GM19397 (cell line): ENCODE results near the gene PKIG.
"Not testable (repeated sequence)": the region's sequence is repeated elsewhere in the genome, so short reads cannot be mapped to it uniquely, and the experiment has no call there.

Experiments used
- ATAC-seq: cut with Tn5 transposase; IDR thresholded peaks from one replicate; pipeline ENCODE4 v1.9.1; 2021; ENCODE audit warnings: mild to moderate bottlenecking, moderate library complexity; ENCODE audit not compliant: unreplicated experiment

Gene PKIG

DNA sequence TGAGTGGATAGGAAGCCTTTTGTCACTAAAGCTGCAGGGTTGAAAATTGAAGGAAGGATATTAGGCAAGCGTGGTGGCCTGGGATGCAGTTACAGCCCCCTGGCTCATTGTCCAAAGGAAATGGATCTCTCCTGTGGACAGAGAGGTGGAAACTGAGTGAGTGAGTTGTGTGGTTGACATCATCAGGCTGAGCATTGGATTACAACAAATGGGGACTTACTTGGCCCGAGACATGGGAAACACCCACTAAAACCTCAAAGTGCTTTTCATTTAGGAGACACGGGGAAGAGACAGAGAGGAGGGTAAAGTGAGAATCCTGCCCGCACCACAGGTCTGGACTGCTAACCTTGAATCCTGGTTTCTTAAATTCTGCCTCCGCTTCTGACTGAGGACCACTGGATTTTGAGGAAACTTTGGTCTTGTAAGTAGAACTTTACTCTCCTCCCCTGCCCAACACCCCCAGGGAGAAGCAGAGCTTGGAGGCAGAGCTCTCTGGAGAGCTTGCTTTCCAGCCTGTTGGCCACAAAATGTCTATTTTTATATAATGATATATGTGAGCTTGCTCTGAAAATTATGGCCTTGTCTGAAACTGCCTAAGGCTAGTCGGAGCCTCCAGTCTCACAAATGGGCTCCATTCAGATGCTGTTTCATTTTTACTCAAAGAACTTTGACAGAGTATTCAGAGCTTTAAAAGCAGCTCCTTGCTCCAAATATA lies at the start of gene PKIG:
Gene PKIG, plus strand, starts transcription at position 269 of the 715 bp plus-strand sequence. CDS start 31,978 bp downstream, outside the sequence.
- no peak for ATAC-seq

- no peak for ATAC-seq
These were observed 49.4 kb upstream of the PKIG start for GRCh38 chr20:44532981-44533331.

- no peak for ATAC-seq
These were observed 48.5 kb upstream of the PKIG start for GRCh38 chr20:44533928-44534327.

DNA sequence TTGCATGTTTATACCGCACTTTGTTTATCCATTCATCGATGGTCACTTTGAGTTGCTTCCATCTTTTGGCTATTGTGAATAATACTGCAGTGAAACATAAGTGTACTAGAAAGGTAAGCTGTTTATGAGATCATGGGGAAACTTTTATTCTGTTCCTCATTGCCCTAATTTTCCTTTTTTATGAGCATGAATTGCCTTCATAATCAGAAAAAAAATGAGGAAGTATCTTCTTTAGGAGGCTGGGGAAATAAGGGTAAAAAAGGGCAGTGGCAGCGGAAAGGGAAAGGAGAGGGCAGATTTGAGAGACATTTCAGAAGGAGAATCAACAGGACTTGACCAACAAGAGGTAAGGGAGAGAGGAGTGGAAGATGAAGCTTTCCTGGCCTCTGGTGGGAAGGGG lies 46.2 kb upstream of the PKIG start:
- ATAC-seq = no peak

DNA sequence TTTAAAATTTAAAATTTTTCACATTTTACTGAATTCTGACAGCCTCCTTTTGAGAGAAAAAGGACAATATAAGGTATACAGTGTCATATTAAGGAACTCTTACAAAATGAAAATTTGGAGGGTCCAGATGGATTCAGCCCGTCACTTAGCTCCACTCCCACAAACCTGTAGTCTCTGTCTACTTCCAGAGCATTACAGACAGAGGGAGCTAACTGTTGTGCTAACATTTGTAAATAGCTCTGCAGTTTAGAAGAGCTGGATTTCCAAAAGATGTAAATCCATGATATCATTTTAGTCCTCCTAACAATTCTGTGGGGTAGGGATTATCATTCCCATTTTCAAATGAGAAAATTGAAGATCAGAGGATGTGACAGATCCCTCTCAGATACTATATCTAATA lies 44.4 kb upstream of the PKIG start:
- no peak for ATAC-seq

GRCh38 chr20:44540834-44541233 lies 41.5 kb upstream of the PKIG start:
- ATAC-seq = no peak

DNA sequence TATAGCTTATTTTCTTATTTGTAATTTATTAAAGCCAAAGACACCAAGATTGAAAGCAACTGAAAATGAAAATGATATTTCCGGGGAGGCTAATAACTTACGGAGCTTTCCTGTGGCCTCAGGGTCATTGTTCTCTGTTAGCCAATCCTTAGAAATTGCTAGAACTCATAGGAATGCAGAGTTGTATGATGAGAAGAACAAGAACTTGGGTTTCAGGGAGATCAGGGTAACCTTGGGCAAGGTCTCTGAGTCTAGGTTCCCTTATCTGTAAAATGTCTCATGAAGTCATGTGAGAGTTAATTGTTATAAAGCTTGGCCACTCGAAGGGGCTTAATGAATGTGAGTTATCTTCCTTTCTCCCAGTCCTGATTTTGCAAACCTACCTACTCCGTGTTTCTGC lies 40.4 kb upstream of the PKIG start:
- ATAC-seq = no peak

GRCh38 chr20:44542890-44543289 lies 39.5 kb upstream of the PKIG start:
- no peak for ATAC-seq

- ATAC-seq = no peak
These were observed 39.0 kb upstream of the PKIG start for GRCh38 chr20:44543358-44543757.

GRCh38 chr20:44544263-44544662 lies 38.1 kb upstream of the PKIG start:
- ATAC-seq = no peak

- ATAC-seq = no peak
These were observed 35.0 kb upstream of the PKIG start for GRCh38 chr20:44547419-44547818.

GRCh38 chr20:44549123-44549522 lies 33.3 kb upstream of the PKIG start:
- ATAC-seq = no peak

- ATAC-seq = no peak
These were observed 30.3 kb upstream of the PKIG start for GRCh38 chr20:44552050-44552449.

GRCh38 chr20:44552568-44552949 lies 29.8 kb upstream of the PKIG start:
- ATAC-seq = no peak

- no peak for ATAC-seq
These were observed 29.1 kb upstream of the PKIG start for GRCh38 chr20:44552950-44553908.

GRCh38 chr20:44559302-44559701 lies 23.1 kb upstream of the PKIG start:
- no peak for ATAC-seq

GRCh38 chr20:44560229-44560628 lies 22.1 kb upstream of the PKIG start:
- ATAC-seq = no peak

GRCh38 chr20:44560818-44561217 lies 21.6 kb upstream of the PKIG start:
- not testable (repeated sequence) for ATAC-seq

GRCh38 chr20:44561876-44562275 lies 20.5 kb upstream of the PKIG start:
- ATAC-seq = no peak

GRCh38 chr20:44566018-44566417 lies 16.4 kb upstream of the PKIG start:
- no peak for ATAC-seq

DNA sequence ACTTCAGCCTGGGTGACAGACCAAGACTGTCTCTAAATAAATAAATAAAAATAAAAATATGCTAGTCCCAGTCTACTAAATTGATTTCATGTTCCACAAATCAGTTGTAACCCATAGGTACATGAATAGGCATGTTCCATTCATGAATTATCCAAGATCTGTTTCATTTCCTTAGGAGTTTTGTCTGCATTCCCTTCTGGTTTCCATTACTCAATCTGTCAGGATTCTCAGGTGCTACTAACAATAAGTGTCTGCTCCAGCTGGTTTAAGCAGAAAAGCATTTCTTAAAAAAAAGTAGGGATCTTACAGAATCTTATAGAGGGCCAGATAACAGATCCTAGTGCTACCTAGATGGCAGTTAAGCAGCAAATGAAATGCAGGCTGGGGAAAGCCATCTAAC lies 15.6 kb upstream of the PKIG start:
- no peak for ATAC-seq

DNA sequence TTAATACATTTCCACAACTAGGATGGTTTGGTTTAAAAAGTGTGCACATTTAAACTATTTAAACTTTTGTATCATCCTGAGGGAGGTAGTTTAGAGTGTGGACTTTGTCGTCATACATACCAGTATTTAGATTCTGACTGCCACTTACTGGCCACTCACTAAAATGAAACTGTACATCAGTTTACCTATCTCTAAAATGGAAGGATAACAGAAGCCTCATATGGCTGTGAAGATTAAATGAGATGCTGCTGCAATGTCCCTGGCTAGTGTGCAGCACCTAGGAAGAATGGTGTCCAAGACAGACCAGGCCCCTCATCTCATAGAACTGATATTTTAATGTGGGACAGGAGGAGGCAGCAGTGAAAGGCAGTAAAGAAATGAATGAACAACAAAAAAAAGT lies 12.0 kb upstream of the PKIG start:
- ATAC-seq = no peak
